ENCODE data around the gene ZC3HAV1L. TPM values are rescaled to one million over a fixed set of nuclear protein-coding genes. Genes with fewer than 3 reads are reported as not detected.

Gene ZC3HAV1L
- total RNA-seq, 1 donor from 2014 or later = 12.3 TPM

DNA sequence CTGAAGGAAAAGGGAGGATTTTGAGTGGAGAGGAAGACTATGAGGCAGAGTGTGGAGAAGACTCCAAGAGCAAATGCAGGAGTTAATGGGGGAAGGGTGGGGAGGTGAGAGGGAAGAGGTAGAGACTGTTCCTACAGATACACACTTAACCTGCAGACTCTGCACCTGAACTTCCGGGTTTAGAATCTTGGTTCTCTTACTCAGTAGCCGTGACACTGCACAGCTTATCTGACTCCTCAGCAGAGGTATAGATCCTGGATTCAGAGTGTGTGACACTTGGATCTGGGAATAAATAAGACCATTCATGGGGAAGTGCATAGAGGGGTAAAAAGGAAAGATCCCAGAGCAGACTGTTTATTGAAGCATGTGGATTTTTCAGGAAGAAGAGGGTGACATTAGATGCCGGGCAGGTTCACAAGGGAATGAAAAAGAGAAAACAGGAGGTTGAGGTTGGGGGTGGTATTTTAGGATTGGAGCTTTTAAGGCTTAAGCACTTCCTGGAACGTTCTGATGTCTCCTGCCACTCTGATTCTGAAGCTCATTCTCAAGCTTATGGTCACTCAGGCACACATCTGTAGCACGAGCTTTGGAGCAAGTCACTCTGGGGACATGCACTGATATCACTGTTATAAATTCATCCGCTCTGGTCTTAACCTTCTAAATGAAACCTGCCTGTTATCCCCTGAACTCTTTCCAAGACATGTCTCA, 5.7 kb upstream of the ZC3HAV1L start:
- Histone ChIP-seq H3K9me3 (ENCODE audit: insufficient read depth, low read depth, low read length) (no peaks in the 10 kb centered on the region), H3K4me2 (ENCODE audit: low read length) (no peak overlapping the region), H4K20me1 (ENCODE audit: insufficient read depth, low read length) (no peaks in the 10 kb centered on the region), H3K36me3 (ENCODE audit: insufficient read depth, low read length) (no peaks in the 10 kb centered on the region), H3K79me2 (ENCODE audit: insufficient read depth, low read length) (no peaks in the 10 kb centered on the region), H3K27me3 (ENCODE audit: insufficient read depth, low read length) (no peaks in the 10 kb centered on the region), H3K27ac (ENCODE audit: low read depth, low read length) (no peak overlapping the region), H3K9ac (ENCODE audit: low read length) (no peak overlapping the region), H3K4me3 (ENCODE audit: insufficient read depth, low read depth, low read length) (no peak overlapping the region), H3K4me1 (ENCODE audit: insufficient read depth, low read length) (no peaks in the 10 kb centered on the region), H2AFZ (ENCODE audit: low read depth, low read length) (no peak overlapping the region)
- Mint-ChIP-seq H3K4me1 (ENCODE audit: low read depth, unreplicated experiment) (peaks cover 4% of the 10 kb centered on the region), H3K4me3 (ENCODE audit: unreplicated experiment) (no peak overlapping the region), H3K27me3 (ENCODE audit: low read depth, unreplicated experiment) (peaks cover 12% of the 10 kb centered on the region), H3K9me3 (ENCODE audit: unreplicated experiment) (peaks cover 2% of the 10 kb centered on the region), H3K36me3 (ENCODE audit: low read depth, unreplicated experiment) (peaks cover 18% of the 10 kb centered on the region), H3K27ac (ENCODE audit: unreplicated experiment) (no peak overlapping the region)
- no peak for TF ChIP-seq EZH2 (IDR thresholded peaks at IDR 0.05; ENCODE audit: insufficient read depth, low read length)
- TF ChIP-seq, protein P1, sequence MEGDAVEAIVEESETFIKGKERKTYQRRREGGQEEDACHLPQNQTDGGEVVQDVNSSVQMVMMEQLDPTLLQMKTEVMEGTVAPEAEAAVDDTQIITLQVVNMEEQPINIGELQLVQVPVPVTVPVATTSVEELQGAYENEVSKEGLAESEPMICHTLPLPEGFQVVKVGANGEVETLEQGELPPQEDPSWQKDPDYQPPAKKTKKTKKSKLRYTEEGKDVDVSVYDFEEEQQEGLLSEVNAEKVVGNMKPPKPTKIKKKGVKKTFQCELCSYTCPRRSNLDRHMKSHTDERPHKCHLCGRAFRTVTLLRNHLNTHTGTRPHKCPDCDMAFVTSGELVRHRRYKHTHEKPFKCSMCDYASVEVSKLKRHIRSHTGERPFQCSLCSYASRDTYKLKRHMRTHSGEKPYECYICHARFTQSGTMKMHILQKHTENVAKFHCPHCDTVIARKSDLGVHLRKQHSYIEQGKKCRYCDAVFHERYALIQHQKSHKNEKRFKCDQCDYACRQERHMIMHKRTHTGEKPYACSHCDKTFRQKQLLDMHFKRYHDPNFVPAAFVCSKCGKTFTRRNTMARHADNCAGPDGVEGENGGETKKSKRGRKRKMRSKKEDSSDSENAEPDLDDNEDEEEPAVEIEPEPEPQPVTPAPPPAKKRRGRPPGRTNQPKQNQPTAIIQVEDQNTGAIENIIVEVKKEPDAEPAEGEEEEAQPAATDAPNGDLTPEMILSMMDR (IDR thresholded peaks at IDR 0.05; ENCODE audit: insufficient read depth, low read depth, low read length) = no peak
- FAIRE-seq (no peak), DNase-seq (ENCODE audit: low read depth) (no peak)

DNA sequence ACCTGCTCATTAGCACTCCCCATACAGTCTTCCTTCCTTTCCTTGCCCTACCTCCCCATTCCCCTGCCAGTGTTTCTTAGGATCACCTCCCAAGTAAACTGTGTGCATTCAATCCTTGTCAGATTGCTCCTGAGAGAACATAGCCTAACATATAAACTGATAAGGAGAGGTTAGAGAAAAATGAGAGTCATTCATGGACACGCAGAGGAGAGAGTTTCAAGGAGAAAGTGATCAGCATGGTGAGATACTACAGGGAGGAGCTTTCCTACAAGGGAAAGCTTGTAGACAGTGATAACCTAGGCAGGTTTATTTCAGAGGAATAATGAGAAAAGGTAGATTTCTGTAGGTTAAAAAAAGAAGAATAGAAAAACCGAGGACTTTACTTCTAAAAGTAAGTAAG, 2.8 kb upstream of the ZC3HAV1L start:
- Histone ChIP-seq H2AFZ (ENCODE audit: low read depth, low read length) (no peak overlapping the region), H3K4me3 (ENCODE audit: insufficient read depth, low read depth, low read length) (no peak overlapping the region), H3K79me2 (ENCODE audit: insufficient read depth, low read length) (peaks cover 18% of the 10 kb centered on the region), H3K27ac (ENCODE audit: low read depth, low read length) (no peak overlapping the region), H3K36me3 (ENCODE audit: insufficient read depth, low read length) (no peaks in the 10 kb centered on the region), H4K20me1 (ENCODE audit: insufficient read depth, low read length) (peaks cover 13% of the 10 kb centered on the region), H3K27me3 (ENCODE audit: insufficient read depth, low read length) (no peaks in the 10 kb centered on the region), H3K9me3 (ENCODE audit: insufficient read depth, low read depth, low read length) (no peaks in the 10 kb centered on the region), H3K4me2 (ENCODE audit: low read length) (no peak overlapping the region), H3K4me1 (ENCODE audit: insufficient read depth, low read length) (peaks cover 12% of the 10 kb centered on the region), H3K9ac (ENCODE audit: low read length) (no peak overlapping the region)
- Mint-ChIP-seq H3K27ac (ENCODE audit: unreplicated experiment) (no peak overlapping the region), H3K4me1 (ENCODE audit: low read depth, unreplicated experiment) (no peaks in the 10 kb centered on the region), H3K27me3 (ENCODE audit: low read depth, unreplicated experiment) (peaks cover 16% of the 10 kb centered on the region), H3K4me3 (ENCODE audit: unreplicated experiment) (no peak overlapping the region), H3K36me3 (ENCODE audit: low read depth, unreplicated experiment) (peaks cover 10% of the 10 kb centered on the region), H3K9me3 (ENCODE audit: unreplicated experiment) (peaks cover 2% of the 10 kb centered on the region)
- DNase-seq (ENCODE audit: low read depth) = no peak
- FAIRE-seq = no peak
- TF ChIP-seq EZH2 (IDR thresholded peaks at IDR 0.05; ENCODE audit: insufficient read depth, low read length) = no peak
- TF ChIP-seq, protein P1 (IDR thresholded peaks at IDR 0.05; ENCODE audit: insufficient read depth, low read depth, low read length) = no peak

DNA sequence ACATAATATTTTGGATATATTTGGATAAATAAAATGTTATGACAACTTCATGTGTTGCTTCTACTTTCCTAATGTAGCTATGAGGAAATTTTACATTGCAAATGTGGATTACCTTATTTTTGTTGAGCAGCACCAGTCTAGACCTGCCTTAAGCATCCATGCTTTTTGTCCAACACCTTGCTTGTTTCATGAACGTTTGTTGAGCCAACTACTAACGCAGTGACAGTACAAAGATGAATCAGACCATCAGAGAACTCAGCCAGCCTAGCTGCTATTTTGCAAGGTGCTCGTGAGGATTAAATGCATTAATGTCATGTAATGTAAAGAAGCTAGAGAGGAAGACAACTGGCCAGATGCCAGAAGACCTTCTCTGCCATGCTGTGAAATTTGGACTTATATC, 1.1 kb upstream of the ZC3HAV1L start:
- Histone ChIP-seq H3K9ac (ENCODE audit: low read length) (no peak overlapping the region), H3K36me3 (ENCODE audit: insufficient read depth, low read length) (peaks cover 7% of the 10 kb centered on the region), H4K20me1 (ENCODE audit: insufficient read depth, low read length) (peaks cover 17% of the 10 kb centered on the region), H3K4me3 (ENCODE audit: insufficient read depth, low read depth, low read length) (no peak overlapping the region), H3K4me2 (ENCODE audit: low read length) (no peak overlapping the region), H3K4me1 (ENCODE audit: insufficient read depth, low read length) (peaks cover 12% of the 10 kb centered on the region), H3K9me3 (ENCODE audit: insufficient read depth, low read depth, low read length) (no peaks in the 10 kb centered on the region), H3K27ac (ENCODE audit: low read depth, low read length) (no peak overlapping the region), H3K27me3 (ENCODE audit: insufficient read depth, low read length) (no peaks in the 10 kb centered on the region), H2AFZ (ENCODE audit: low read depth, low read length) (no peak overlapping the region), H3K79me2 (ENCODE audit: insufficient read depth, low read length) (peaks cover 31% of the 10 kb centered on the region)
- no peaks in the 10 kb centered on the region for H3K4me1 Mint-ChIP-seq (ENCODE audit: low read depth, unreplicated experiment)
- H3K36me3 Mint-ChIP-seq (ENCODE audit: low read depth, unreplicated experiment) = peaks cover 5% of the 10 kb centered on the region
- H3K9me3 Mint-ChIP-seq (ENCODE audit: unreplicated experiment) = peaks cover 2% of the 10 kb centered on the region
- peak overlapping the region; percentile 74 for H3K4me3 Mint-ChIP-seq (ENCODE audit: unreplicated experiment)
- TF ChIP-seq EZH2 (IDR thresholded peaks at IDR 0.05; ENCODE audit: insufficient read depth, low read length) = no peak
- TF ChIP-seq, protein P1 (IDR thresholded peaks at IDR 0.05; ENCODE audit: insufficient read depth, low read depth, low read length) = no peak
- FAIRE-seq = no peak
- peaks cover 16% of the 10 kb centered on the region for H3K27me3 Mint-ChIP-seq (ENCODE audit: low read depth, unreplicated experiment)
- no peak for DNase-seq (ENCODE audit: low read depth)
- H3K27ac Mint-ChIP-seq (ENCODE audit: unreplicated experiment) = no peak overlapping the region
